Endothelial cell of umbilical vein (primary cell): ENCODE measurements around the gene OSGEP. TPM values are rescaled to one million over a fixed set of nuclear protein-coding genes. Genes with fewer than 3 reads are reported as not detected.

Experiments
- BruUV-seq: library from RNA; stranded (reverse); fragments of 400-500 nt; replicated peaks from 2 replicates; lab custom pipeline; 2021; lab: Mats Ljungman, UMichigan
- CTCF ChIA-PET: fragments of 300-600, 350-600 bp; sonication (Branson Sonifier 250); formaldehyde crosslinking; loops from one replicate; lab custom pipeline; 2021; ENCODE audit warnings: antibody characterized with exemption, inconsistent platforms; lab: Charles Lee
- POLR2A ChIA-PET: fragments of 300-600, 350-600 bp; sonication (Branson Sonifier 250); formaldehyde crosslinking; loops from one replicate; lab custom pipeline; 2021; ENCODE audit warnings: antibody characterized with exemption, inconsistent platforms; lab: Charles Lee
- DNase-seq: peaks from one replicate; pipeline ENCODE4 v3.0.0-alpha.2; 2011; ENCODE audit warnings: low read depth, low spot score
- FAIRE-seq: peaks from 2 replicates; lab custom pipeline; 2011; peaks lifted over from hg19 to GRCh38; lab: Jason Lieb, UNC
- H2AFZ ChIP-seq: 2 replicates; pipeline ENCODE4 v1.6.0; 2012; ENCODE audit warnings: low read depth, low read length, control low read depth, inconsistent platforms
- H3K27ac ChIP-seq: 2 replicates; pipeline ENCODE4 v1.5.1; 2011; ENCODE audit warnings: low read depth, mild to moderate bottlenecking, control low read depth, low read length, moderate library complexity; ENCODE audit not compliant: insufficient read depth
- H3K27me3 ChIP-seq, 2 experiments: 2 replicates each; pipeline versions ENCODE4 v1.6.0 to v1.6.1; 2011; ENCODE audit warnings: low read length in 2 of 2, mixed read lengths in 1 of 2; ENCODE audit not compliant: control insufficient read depth in 2 of 2, insufficient read depth in 2 of 2
- H3K36me3 ChIP-seq, 2 experiments: 2 replicates in 1 of 2; 3 replicates in 1 of 2; pipeline ENCODE4 v1.5.1; 2011; ENCODE audit warnings: low read length in 2 of 2, mild to moderate bottlenecking in 1 of 2, moderate library complexity in 1 of 2; ENCODE audit not compliant: control insufficient read depth in 2 of 2, insufficient read depth in 2 of 2; ENCODE audit errors: extremely low read depth in 1 of 2
- H3K4me1 ChIP-seq: 3 replicates; pipeline ENCODE4 v1.5.1; 2011; ENCODE audit warnings: mild to moderate bottlenecking, low read length; ENCODE audit not compliant: control insufficient read depth, insufficient read depth; ENCODE audit errors: extremely low read depth
- H3K4me2 ChIP-seq: 2 replicates; pipeline ENCODE4 v1.6.1; 2011; ENCODE audit warnings: low read length, control low read depth, mixed read lengths; ENCODE audit not compliant: insufficient read depth
- H3K4me3 ChIP-seq, 3 experiments: fragments of 200-600 bp in 1 of 3; sonication (generic), shearing (Covaris generic) in 1 of 3; replicated peaks in 1 of 3; 2 replicates each; pipeline ENCODE4 v1.5.1; 2011 to 2016; ENCODE audit warnings: control low read depth in 3 of 3, low read length in 3 of 3, mild to moderate bottlenecking in 2 of 3, inconsistent platforms in 1 of 3, low read depth in 1 of 3, moderate library complexity in 1 of 3; ENCODE audit not compliant: insufficient read depth in 1 of 3
- H3K79me2 ChIP-seq: 2 replicates; pipeline ENCODE4 v1.6.0; 2012; ENCODE audit warnings: low read length, inconsistent platforms; ENCODE audit not compliant: control insufficient read depth, insufficient read depth
- H3K9ac ChIP-seq: replicated peaks from 2 replicates; pipeline ENCODE3; 2011; ENCODE audit warnings: low read length, control low read depth; ENCODE audit not compliant: insufficient read depth; ENCODE audit errors: extremely low read depth
- H3K9me1 ChIP-seq: replicated peaks from 3 replicates; pipeline ENCODE4 v1.6.0; 2011; ENCODE audit warnings: mild to moderate bottlenecking, low read length; ENCODE audit not compliant: control insufficient read depth, insufficient read depth; ENCODE audit errors: extremely low read depth
- H3K9me3 ChIP-seq: replicated peaks from 2 replicates; pipeline ENCODE4 v1.5.1; 2012; ENCODE audit warnings: low read length, inconsistent platforms; ENCODE audit not compliant: control insufficient read depth, insufficient read depth
- H4K20me1 ChIP-seq: replicated peaks from 2 replicates; pipeline ENCODE3; 2011; ENCODE audit warnings: mild to moderate bottlenecking, low read length; ENCODE audit not compliant: control insufficient read depth, insufficient read depth; ENCODE audit errors: extremely low read depth
- FOS ChIP-seq: IDR thresholded peaks from 2 replicates; pipeline ENCODE4 v1.6.1; 2011; ENCODE audit warnings: mild to moderate bottlenecking, low read length, moderate library complexity, borderline replicate concordance; ENCODE audit not compliant: insufficient read depth
- GATA2 ChIP-seq: IDR thresholded peaks from 2 replicates; pipeline ENCODE4 v1.7.0; 2011; ENCODE audit warnings: low read depth, mild to moderate bottlenecking, moderate library complexity, mixed read lengths, low read length; ENCODE audit not compliant: insufficient read length, insufficient read depth
- JUN ChIP-seq: IDR thresholded peaks from 2 replicates; pipeline ENCODE4 v1.6.1; 2011; ENCODE audit warnings: borderline replicate concordance, low read depth; ENCODE audit not compliant: insufficient read length, insufficient read depth
- MAX ChIP-seq: IDR thresholded peaks from 2 replicates; pipeline ENCODE4 v1.6.1; 2011; ENCODE audit not compliant: insufficient read depth, insufficient read length
- MYC ChIP-seq: IDR thresholded peaks from one replicate; pipeline ENCODE4 v1.6.1; 2011; ENCODE audit warnings: mild to moderate bottlenecking, low read depth, low read length
- POLR2A ChIP-seq: IDR thresholded peaks from 2 replicates; pipeline ENCODE4 v1.6.1; 2012; ENCODE audit warnings: low read depth, mild to moderate bottlenecking, control low read depth, low read length
- POLR2AphosphoS5 ChIP-seq: IDR thresholded peaks from 2 replicates; pipeline ENCODE4 v1.6.1; 2012; ENCODE audit warnings: low read depth, mild to moderate bottlenecking, control low read depth, low read length, moderate library complexity; ENCODE audit not compliant: insufficient read depth
- dilution Hi-C: fragments of 300-500 bp; cut with MboI; formaldehyde crosslinking; loops from one replicate; pipeline ENCODE4 v1.15.0; 2019; ENCODE audit warnings: low sequenced_read_pairs; ENCODE audit not compliant: extremely low pct_ligation_motif_present
- intact Hi-C: fragments of 100-400 bp; cut with micrococcal nuclease; formaldehyde crosslinking; loops from one replicate; pipeline ENCODE4 v1.10.0; 2022
- polyA plus RNA-seq, 4 experiments: library from polyadenylated mRNA; depleted of rRNA in 3 of 4; stranded (reverse) in 3 of 4; unstranded in 1 of 4; fragments of >200 nt; gene quantifications; 2 replicates each; pipeline versions ENCODE4 v1.2.1 to v1.2.3, GENCODE V29; 2011 to 2012; ENCODE audit warnings: missing spikeins in 1 of 4
- total RNA-seq: library from RNA; stranded (reverse); gene quantifications from 2 replicates; pipeline ENCODE4 v1.2.3, GENCODE V29; 2021

OSGEP gene
- total and polyA plus RNA-seq, 2 donors (not counting 3 experiments of a cell fraction or from before 2014, with no cell fraction given) = 41.8 to 100 TPM

- Histone ChIP-seq H3K9me1 (no peaks in the 10 kb centered on the region), H3K36me3 (no peaks in the 10 kb centered on the region), H2AFZ (no peak overlapping the region), H3K4me2 (no peak overlapping the region), H3K4me1 (peaks cover 7% of the 10 kb centered on the region), H3K9ac (no peak overlapping the region), H3K27me3 (peaks cover 0 to 2% of the 10 kb centered on the region in 2 experiments), H4K20me1 (no peaks in the 10 kb centered on the region), H3K27ac (no peak overlapping the region), H3K79me2 (no peaks in the 10 kb centered on the region), H3K4me3 (no peak overlapping the region), H3K9me3 (no peaks in the 10 kb centered on the region)
- CTCF ChIA-PET = interaction anchor here (0.5 kb wide), 1 partner anchor 259 kb away, joined by 3 read pairs; no protein-coding TSS in a partner anchor
- no TSS peak for BruUV-seq
- POLR2A ChIA-PET = interaction anchor here (1.7 kb wide), 1 partner anchor 20 kb away, joined by 9 read pairs; no protein-coding TSS in a partner anchor
- dilution Hi-C loops (no loop called here), intact Hi-C loops (no loop called here)
- FAIRE-seq (peak; percentile 58), DNase-seq (no peak)
- no peak for TF ChIP-seq MAX
- TF ChIP-seq POLR2A = no peak
- no peak for TF ChIP-seq GATA2
- no peak for TF ChIP-seq FOS
- TF ChIP-seq MYC = no peak
- no peak for TF ChIP-seq JUN
- TF ChIP-seq POLR2AphosphoS5 = no peak
Measured at GRCh38 chr14:20489093-20489994, 34.7 kb upstream of the OSGEP start.
